Left ventricle myocardium inferior (tissue), 1 donor: Measurements from ENCODE around the gene PLXNA4. TPM values are rescaled to one million over a fixed set of nuclear protein-coding genes. Genes with fewer than 3 reads are reported as not detected.

ENCODE experiments used
- DNase-seq: peaks from one replicate; pipeline ENCODE4 v3.0.0-alpha.2; 2020
- H3K27ac ChIP-seq: fragments of 200-600 bp; replicated peaks from 2 replicates; pipeline ENCODE4 v1.8.0; 2021
- H3K27me3 ChIP-seq: fragments of 200-600 bp; 2 replicates; pipeline ENCODE4 v1.8.0; 2021; ENCODE audit warnings: low read depth
- H3K36me3 ChIP-seq: fragments of 200-600 bp; 2 replicates; pipeline ENCODE4 v1.8.0; 2021
- H3K4me1 ChIP-seq: fragments of 200-600 bp; 2 replicates; pipeline ENCODE4 v1.8.0; 2021
- H3K4me3 ChIP-seq: fragments of 200-600 bp; 2 replicates; pipeline ENCODE4 v1.8.0; 2021; ENCODE audit warnings: mild to moderate bottlenecking, moderate library complexity
- H3K9me3 ChIP-seq: fragments of 200-600 bp; replicated peaks from 2 replicates; pipeline ENCODE4 v1.8.0; 2021
- intact Hi-C: fragments of 100-400 bp; cut with micrococcal nuclease; formaldehyde crosslinking; loops from one replicate; pipeline ENCODE4 v1.11.0; 2022
- total RNA-seq: library from RNA; stranded (reverse); fragmentation: NEBNext Ultra II Directional; extraction: Animal tissue kit (Norgen Biotek cat#: 25700); gene quantifications from one replicate; pipeline ENCODE4 v1.2.1, GENCODE V29; 2021
- TF ChIP-seq, protein P1 (sequence below): fragments of 200-600 bp; IDR thresholded peaks from 2 replicates; pipeline ENCODE4 v1.8.0; 2021; ENCODE audit warnings: antibody characterized with exemption, mild to moderate bottlenecking, borderline replicate concordance
- donor health status: DM: no; HTN: yes; CAD: no; lungs with severe emphysema.

Gene PLXNA4
- total RNA-seq, 1 donor from 2014 or later = 18.1 TPM

DNA sequence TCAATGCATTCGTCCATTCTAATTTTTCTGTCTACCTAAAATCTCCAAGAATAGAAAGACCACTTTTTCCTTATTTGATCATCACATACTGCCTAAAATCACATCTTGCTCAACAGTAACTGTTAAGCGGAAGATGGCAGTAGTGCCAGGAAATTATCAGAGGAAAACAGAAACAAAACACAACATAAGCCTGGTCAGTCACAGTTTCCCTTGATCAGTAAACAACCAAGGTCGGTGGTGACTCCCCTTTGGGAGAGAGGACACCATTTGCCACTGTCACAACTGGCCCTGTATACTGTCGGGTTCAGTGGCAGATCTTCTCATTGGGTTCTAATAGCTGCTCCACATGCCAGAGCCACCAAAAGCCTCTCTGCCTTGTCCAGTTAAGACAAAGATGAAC lies 106.6 kb downstream of the PLXNA4 start:
- no peak for DNase-seq
- H3K4me3 ChIP-seq = no peak overlapping the region
- TF ChIP-seq, protein P1, sequence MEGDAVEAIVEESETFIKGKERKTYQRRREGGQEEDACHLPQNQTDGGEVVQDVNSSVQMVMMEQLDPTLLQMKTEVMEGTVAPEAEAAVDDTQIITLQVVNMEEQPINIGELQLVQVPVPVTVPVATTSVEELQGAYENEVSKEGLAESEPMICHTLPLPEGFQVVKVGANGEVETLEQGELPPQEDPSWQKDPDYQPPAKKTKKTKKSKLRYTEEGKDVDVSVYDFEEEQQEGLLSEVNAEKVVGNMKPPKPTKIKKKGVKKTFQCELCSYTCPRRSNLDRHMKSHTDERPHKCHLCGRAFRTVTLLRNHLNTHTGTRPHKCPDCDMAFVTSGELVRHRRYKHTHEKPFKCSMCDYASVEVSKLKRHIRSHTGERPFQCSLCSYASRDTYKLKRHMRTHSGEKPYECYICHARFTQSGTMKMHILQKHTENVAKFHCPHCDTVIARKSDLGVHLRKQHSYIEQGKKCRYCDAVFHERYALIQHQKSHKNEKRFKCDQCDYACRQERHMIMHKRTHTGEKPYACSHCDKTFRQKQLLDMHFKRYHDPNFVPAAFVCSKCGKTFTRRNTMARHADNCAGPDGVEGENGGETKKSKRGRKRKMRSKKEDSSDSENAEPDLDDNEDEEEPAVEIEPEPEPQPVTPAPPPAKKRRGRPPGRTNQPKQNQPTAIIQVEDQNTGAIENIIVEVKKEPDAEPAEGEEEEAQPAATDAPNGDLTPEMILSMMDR = no peak
- H3K9me3 ChIP-seq = no peaks in the 10 kb centered on the region
- H3K27me3 ChIP-seq = no peaks in the 10 kb centered on the region
- H3K4me1 ChIP-seq = peaks cover 53% of the 10 kb centered on the region
- intact Hi-C loops = no loop called here
- no peak overlapping the region for H3K27ac ChIP-seq
- H3K36me3 ChIP-seq = no peaks in the 10 kb centered on the region

DNA sequence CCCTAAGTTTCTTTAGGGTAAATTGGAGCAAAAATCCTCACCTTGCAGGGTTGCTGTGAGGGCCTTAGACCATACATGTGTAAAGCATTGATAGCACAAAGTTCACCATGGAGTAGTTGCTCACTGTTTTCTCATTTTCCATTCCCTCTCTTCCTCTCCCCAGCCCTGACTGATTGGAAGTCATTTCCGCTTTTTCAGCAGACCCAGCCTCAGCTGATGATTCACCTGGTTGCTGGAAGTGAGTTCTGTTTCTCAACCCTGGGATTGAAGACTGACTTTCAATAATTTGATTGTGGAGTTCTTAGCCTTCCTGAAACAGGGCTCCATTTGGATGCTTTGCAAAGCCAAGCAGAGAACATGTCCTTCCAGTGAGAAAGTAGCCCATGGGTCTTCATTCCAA lies 107.0 kb downstream of the PLXNA4 start:
- TF ChIP-seq, protein P1 = no peak
- Histone ChIP-seq H3K27me3 (no peaks in the 10 kb centered on the region), H3K9me3 (no peaks in the 10 kb centered on the region), H3K4me3 (no peak overlapping the region), H3K36me3 (no peaks in the 10 kb centered on the region), H3K27ac (no peak overlapping the region), H3K4me1 (peaks cover 53% of the 10 kb centered on the region)
- DNase-seq = no peak
- intact Hi-C loops = no loop called here

GRCh38 chr7:132466367-132466766 lies 109.9 kb downstream of the PLXNA4 start:
- Histone ChIP-seq H3K36me3 (no peaks in the 10 kb centered on the region), H3K9me3 (no peaks in the 10 kb centered on the region), H3K4me1 (peaks cover 38% of the 10 kb centered on the region), H3K4me3 (no peak overlapping the region), H3K27me3 (no peaks in the 10 kb centered on the region), H3K27ac (no peak overlapping the region)
- no peak for DNase-seq
- TF ChIP-seq, protein P1 = no peak
- intact Hi-C loops = no loop called here

DNA sequence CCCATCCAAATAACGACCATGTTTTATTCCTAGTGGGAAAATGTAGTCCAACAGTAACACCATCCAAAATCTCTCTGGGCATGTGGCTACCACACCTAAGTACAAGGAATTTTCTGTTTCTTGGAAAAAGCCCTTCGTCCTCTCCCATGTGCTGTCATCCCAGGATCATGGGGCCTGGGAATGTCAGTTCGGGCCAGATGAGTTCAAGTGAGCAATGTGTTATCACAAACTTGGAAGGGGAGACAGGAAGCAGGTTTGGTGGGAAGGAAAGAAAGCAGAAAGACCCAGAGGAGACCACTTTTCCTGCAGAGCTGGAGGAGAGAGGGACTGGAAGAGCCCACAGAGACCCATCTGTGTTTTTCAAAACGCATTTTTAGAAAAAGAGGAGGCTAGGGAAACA lies 110.8 kb downstream of the PLXNA4 start:
- intact Hi-C loops = no loop called here
- no peaks in the 10 kb centered on the region for H3K9me3 ChIP-seq
- peaks cover 34% of the 10 kb centered on the region for H3K4me1 ChIP-seq
- H3K27me3 ChIP-seq = no peaks in the 10 kb centered on the region
- H3K4me3 ChIP-seq = no peak overlapping the region
- no peak for DNase-seq
- H3K27ac ChIP-seq = no peak overlapping the region
- H3K36me3 ChIP-seq = no peaks in the 10 kb centered on the region
- TF ChIP-seq, protein P1 = no peak

DNA sequence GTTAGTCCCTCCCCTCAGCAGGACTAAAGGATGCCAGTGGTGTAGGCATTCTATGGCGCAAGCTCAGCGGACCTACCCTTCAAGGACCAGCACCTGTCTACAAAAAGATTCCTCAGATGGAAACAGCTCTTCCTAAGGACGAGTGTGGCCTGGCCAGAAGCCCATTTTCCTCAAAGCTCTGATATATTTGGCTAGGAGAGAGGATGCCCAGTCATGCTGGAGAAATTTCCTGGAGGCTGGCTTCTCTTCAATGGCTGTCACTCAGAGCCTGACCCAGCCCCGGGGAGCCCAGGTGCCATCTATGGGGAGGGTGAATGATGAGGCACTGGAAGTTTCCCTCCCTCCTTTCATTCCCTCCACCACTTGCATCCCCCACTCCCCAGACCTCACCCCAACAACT lies 111.5 kb downstream of the PLXNA4 start:
- Histone ChIP-seq H3K4me1 (peaks cover 34% of the 10 kb centered on the region), H3K27me3 (no peaks in the 10 kb centered on the region), H3K9me3 (no peaks in the 10 kb centered on the region), H3K4me3 (peak overlapping the region; percentile 14), H3K27ac (peak overlapping the region; percentile 67), H3K36me3 (no peaks in the 10 kb centered on the region)
- TF ChIP-seq, protein P1 = no peak
- intact Hi-C loops = no loop called here
- DNase-seq = peak; percentile 54

- no peak for DNase-seq
- Histone ChIP-seq H3K4me1 (peaks cover 34% of the 10 kb centered on the region), H3K4me3 (peak overlapping the region; percentile 14), H3K36me3 (no peaks in the 10 kb centered on the region), H3K27ac (peak overlapping the region; percentile 67), H3K9me3 (no peaks in the 10 kb centered on the region), H3K27me3 (no peaks in the 10 kb centered on the region)
- intact Hi-C loops = no loop called here
- TF ChIP-seq, protein P1 = no peak
Measured at GRCh38 chr7:132463922-132464321, 112.3 kb downstream of the PLXNA4 start.
